Endothelial cell of umbilical vein (primary cell): Measurements from ENCODE around the gene C14orf119. TPM values are rescaled to one million over a fixed set of nuclear protein-coding genes. Genes with fewer than 3 reads are reported as not detected.

ENCODE experiments used
- BruUV-seq: library from RNA; stranded (reverse); fragments of 400-500 nt; replicated peaks from 2 replicates; lab custom pipeline; 2021; lab: Mats Ljungman, UMichigan
- CTCF ChIA-PET: fragments of 300-600, 350-600 bp; sonication (Branson Sonifier 250); formaldehyde crosslinking; loops from one replicate; lab custom pipeline; 2021; ENCODE audit warnings: antibody characterized with exemption, inconsistent platforms; lab: Charles Lee
- POLR2A ChIA-PET: fragments of 300-600, 350-600 bp; sonication (Branson Sonifier 250); formaldehyde crosslinking; loops from one replicate; lab custom pipeline; 2021; ENCODE audit warnings: antibody characterized with exemption, inconsistent platforms; lab: Charles Lee
- DNase-seq: peaks from one replicate; pipeline ENCODE4 v3.0.0-alpha.2; 2011; ENCODE audit warnings: low read depth, low spot score
- FAIRE-seq: peaks from 2 replicates; lab custom pipeline; 2011; peaks lifted over from hg19 to GRCh38; lab: Jason Lieb, UNC
- H2AFZ ChIP-seq: 2 replicates; pipeline ENCODE4 v1.6.0; 2012; ENCODE audit warnings: low read depth, low read length, control low read depth, inconsistent platforms
- H3K27ac ChIP-seq: 2 replicates; pipeline ENCODE4 v1.5.1; 2011; ENCODE audit warnings: low read depth, mild to moderate bottlenecking, control low read depth, low read length, moderate library complexity; ENCODE audit not compliant: insufficient read depth
- H3K27me3 ChIP-seq, 2 experiments: 2 replicates each; pipeline versions ENCODE4 v1.6.0 to v1.6.1; 2011; ENCODE audit warnings: low read length in 2 of 2, mixed read lengths in 1 of 2; ENCODE audit not compliant: control insufficient read depth in 2 of 2, insufficient read depth in 2 of 2
- H3K36me3 ChIP-seq, 2 experiments: 2 replicates in 1 of 2; 3 replicates in 1 of 2; pipeline ENCODE4 v1.5.1; 2011; ENCODE audit warnings: low read length in 2 of 2, mild to moderate bottlenecking in 1 of 2, moderate library complexity in 1 of 2; ENCODE audit not compliant: control insufficient read depth in 2 of 2, insufficient read depth in 2 of 2; ENCODE audit errors: extremely low read depth in 1 of 2
- H3K4me1 ChIP-seq: 3 replicates; pipeline ENCODE4 v1.5.1; 2011; ENCODE audit warnings: mild to moderate bottlenecking, low read length; ENCODE audit not compliant: control insufficient read depth, insufficient read depth; ENCODE audit errors: extremely low read depth
- H3K4me2 ChIP-seq: 2 replicates; pipeline ENCODE4 v1.6.1; 2011; ENCODE audit warnings: low read length, control low read depth, mixed read lengths; ENCODE audit not compliant: insufficient read depth
- H3K4me3 ChIP-seq, 3 experiments: fragments of 200-600 bp in 1 of 3; sonication (generic), shearing (Covaris generic) in 1 of 3; replicated peaks in 1 of 3; 2 replicates each; pipeline ENCODE4 v1.5.1; 2011 to 2016; ENCODE audit warnings: control low read depth in 3 of 3, low read length in 3 of 3, mild to moderate bottlenecking in 2 of 3, inconsistent platforms in 1 of 3, low read depth in 1 of 3, moderate library complexity in 1 of 3; ENCODE audit not compliant: insufficient read depth in 1 of 3
- H3K79me2 ChIP-seq: 2 replicates; pipeline ENCODE4 v1.6.0; 2012; ENCODE audit warnings: low read length, inconsistent platforms; ENCODE audit not compliant: control insufficient read depth, insufficient read depth
- H3K9ac ChIP-seq: replicated peaks from 2 replicates; pipeline ENCODE3; 2011; ENCODE audit warnings: low read length, control low read depth; ENCODE audit not compliant: insufficient read depth; ENCODE audit errors: extremely low read depth
- H3K9me1 ChIP-seq: replicated peaks from 3 replicates; pipeline ENCODE4 v1.6.0; 2011; ENCODE audit warnings: mild to moderate bottlenecking, low read length; ENCODE audit not compliant: control insufficient read depth, insufficient read depth; ENCODE audit errors: extremely low read depth
- H3K9me3 ChIP-seq: replicated peaks from 2 replicates; pipeline ENCODE4 v1.5.1; 2012; ENCODE audit warnings: low read length, inconsistent platforms; ENCODE audit not compliant: control insufficient read depth, insufficient read depth
- H4K20me1 ChIP-seq: replicated peaks from 2 replicates; pipeline ENCODE3; 2011; ENCODE audit warnings: mild to moderate bottlenecking, low read length; ENCODE audit not compliant: control insufficient read depth, insufficient read depth; ENCODE audit errors: extremely low read depth
- EZH2 ChIP-seq: IDR thresholded peaks from 2 replicates; pipeline ENCODE4 v1.6.1; 2012; ENCODE audit warnings: borderline replicate concordance, low read depth, mild to moderate bottlenecking, moderate library complexity, low read length, inconsistent platforms; ENCODE audit not compliant: severe bottlenecking
- FOS ChIP-seq: IDR thresholded peaks from 2 replicates; pipeline ENCODE4 v1.6.1; 2011; ENCODE audit warnings: mild to moderate bottlenecking, low read length, moderate library complexity, borderline replicate concordance; ENCODE audit not compliant: insufficient read depth
- JUN ChIP-seq: IDR thresholded peaks from 2 replicates; pipeline ENCODE4 v1.6.1; 2011; ENCODE audit warnings: borderline replicate concordance, low read depth; ENCODE audit not compliant: insufficient read length, insufficient read depth
- MYC ChIP-seq: IDR thresholded peaks from one replicate; pipeline ENCODE4 v1.6.1; 2011; ENCODE audit warnings: mild to moderate bottlenecking, low read depth, low read length
- POLR2A ChIP-seq: IDR thresholded peaks from 2 replicates; pipeline ENCODE4 v1.6.1; 2012; ENCODE audit warnings: low read depth, mild to moderate bottlenecking, control low read depth, low read length
- dilution Hi-C: fragments of 300-500 bp; cut with MboI; formaldehyde crosslinking; loops from one replicate; pipeline ENCODE4 v1.15.0; 2019; ENCODE audit warnings: low sequenced_read_pairs; ENCODE audit not compliant: extremely low pct_ligation_motif_present
- intact Hi-C: fragments of 100-400 bp; cut with micrococcal nuclease; formaldehyde crosslinking; loops from one replicate; pipeline ENCODE4 v1.10.0; 2022
- polyA plus RNA-seq, 4 experiments: library from polyadenylated mRNA; depleted of rRNA in 3 of 4; stranded (reverse) in 3 of 4; unstranded in 1 of 4; fragments of >200 nt; gene quantifications; 2 replicates each; pipeline versions ENCODE4 v1.2.1 to v1.2.3, GENCODE V29; 2011 to 2012; ENCODE audit warnings: missing spikeins in 1 of 4
- total RNA-seq: library from RNA; stranded (reverse); gene quantifications from 2 replicates; pipeline ENCODE4 v1.2.3, GENCODE V29; 2021
- TF ChIP-seq, protein P1 (sequence below), 2 donors: IDR thresholded peaks; 1 replicate in 1 of 2; 2 replicates in 1 of 2; pipeline ENCODE4 v1.5.1; 2011; ENCODE audit warnings: low read length in 2 of 2, mild to moderate bottlenecking in 2 of 2, moderate library complexity in 2 of 2, control low read depth in 1 of 2, inconsistent platforms in 1 of 2, low read depth in 1 of 2; ENCODE audit not compliant: insufficient read depth in 1 of 2; ENCODE audit errors: extremely low read depth in 1 of 2

C14orf119 gene
- total and polyA plus RNA-seq, 2 donors (not counting 3 experiments of a cell fraction or from before 2014, with no cell fraction given) = 58.3 to 60.5 TPM

GRCh38 chr14:23113431-23114119, 18.3 kb downstream of the C14orf119 start:
- Histone ChIP-seq H3K9me3 (no peaks in the 10 kb centered on the region), H3K27me3 (peaks cover 9 to 10% of the 10 kb centered on the region in 2 experiments), H3K79me2 (no peaks in the 10 kb centered on the region), H3K4me3 (no peak overlapping the region), H4K20me1 (no peaks in the 10 kb centered on the region), H3K9me1 (no peaks in the 10 kb centered on the region), H3K4me1 (peaks cover 13% of the 10 kb centered on the region), H3K36me3 (no peaks in the 10 kb centered on the region), H3K9ac (no peak overlapping the region), H2AFZ (no peak overlapping the region), H3K4me2 (no peak overlapping the region), H3K27ac (no peak overlapping the region)
- FAIRE-seq (no peak), DNase-seq (no peak)
- ChIA-PET POLR2A (no interaction called here), CTCF (interaction anchor here (0.6 to 6.7 kb wide), 5 partner anchors 36 to 126 kb away, joined by 3 to 141 read pairs (median 69); no protein-coding TSS in a partner anchor)
- no TSS peak for BruUV-seq
- intact Hi-C loops = no loop called here
- TF ChIP-seq MYC = no peak
- TF ChIP-seq POLR2A = no peak
- TF ChIP-seq JUN = no peak
- TF ChIP-seq, protein P1, sequence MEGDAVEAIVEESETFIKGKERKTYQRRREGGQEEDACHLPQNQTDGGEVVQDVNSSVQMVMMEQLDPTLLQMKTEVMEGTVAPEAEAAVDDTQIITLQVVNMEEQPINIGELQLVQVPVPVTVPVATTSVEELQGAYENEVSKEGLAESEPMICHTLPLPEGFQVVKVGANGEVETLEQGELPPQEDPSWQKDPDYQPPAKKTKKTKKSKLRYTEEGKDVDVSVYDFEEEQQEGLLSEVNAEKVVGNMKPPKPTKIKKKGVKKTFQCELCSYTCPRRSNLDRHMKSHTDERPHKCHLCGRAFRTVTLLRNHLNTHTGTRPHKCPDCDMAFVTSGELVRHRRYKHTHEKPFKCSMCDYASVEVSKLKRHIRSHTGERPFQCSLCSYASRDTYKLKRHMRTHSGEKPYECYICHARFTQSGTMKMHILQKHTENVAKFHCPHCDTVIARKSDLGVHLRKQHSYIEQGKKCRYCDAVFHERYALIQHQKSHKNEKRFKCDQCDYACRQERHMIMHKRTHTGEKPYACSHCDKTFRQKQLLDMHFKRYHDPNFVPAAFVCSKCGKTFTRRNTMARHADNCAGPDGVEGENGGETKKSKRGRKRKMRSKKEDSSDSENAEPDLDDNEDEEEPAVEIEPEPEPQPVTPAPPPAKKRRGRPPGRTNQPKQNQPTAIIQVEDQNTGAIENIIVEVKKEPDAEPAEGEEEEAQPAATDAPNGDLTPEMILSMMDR (IDR thresholded peaks at IDR 0.05; ENCODE audit: extremely low read depth in 1 of 2, insufficient read depth in 1 of 2, low read depth in 1 of 2, low read length in 2 of 2) = no peak
- TF ChIP-seq EZH2 = no peak
- no peak for TF ChIP-seq FOS
- dilution Hi-C loops = no loop called here
